ENCODE data around the gene CERS1.

CERS1 gene

GRCh38 chr19:18869023-18869618 lies 26.8 kb downstream of the CERS1 start:
- no peak for DNase-seq

GRCh38 chr19:18868380-18869022 lies 27.5 kb downstream of the CERS1 start:
- DNase-seq: no peak

- no peak for DNase-seq
Measured at GRCh38 chr19:18867751-18868150, 28.2 kb downstream of the CERS1 start.

GRCh38 chr19:18867199-18867598 lies 28.8 kb downstream of the CERS1 start:
- DNase-seq: no peak

- DNase-seq: no peak
Measured at GRCh38 chr19:18866800-18867123, 29.2 kb downstream of the CERS1 start.

GRCh38 chr19:18865973-18866799 lies 29.8 kb downstream of the CERS1 start:
- peak in 3 of 4 experiments; percentile 42 to 57 (median 45) for DNase-seq

- no peak for DNase-seq
Measured at GRCh38 chr19:18865106-18865972, 30.6 kb downstream of the CERS1 start.

GRCh38 chr19:18863843-18864362 lies 32.1 kb downstream of the CERS1 start:
- DNase-seq: no peak

GRCh38 chr19:18862976-18863842 lies 32.7 kb downstream of the CERS1 start:
- DNase-seq: no peak

- DNase-seq: no peak
Measured at GRCh38 chr19:18861917-18862316, 34.0 kb downstream of the CERS1 start.

GRCh38 chr19:18861235-18861634 lies 34.7 kb downstream of the CERS1 start:
- DNase-seq: no peak

GRCh38 chr19:18860725-18861124 lies 35.2 kb downstream of the CERS1 start:
- no peak for DNase-seq

- no peak for DNase-seq
Measured at GRCh38 chr19:18860302-18860700, 35.7 kb downstream of the CERS1 start.

- DNase-seq: no peak
Measured at GRCh38 chr19:18859676-18860301, 36.2 kb downstream of the CERS1 start.

GRCh38 chr19:18858906-18859646 lies 36.9 kb downstream of the CERS1 start:
- DNase-seq: no peak

GRCh38 chr19:18857223-18857622 lies 38.7 kb downstream of the CERS1 start:
- DNase-seq: no peak

- DNase-seq: no peak
Measured at GRCh38 chr19:18856385-18857126, 39.4 kb downstream of the CERS1 start.

GRCh38 chr19:18855647-18856384 lies 40.1 kb downstream of the CERS1 start:
- DNase-seq: no peak

GRCh38 chr19:18854982-18855381 lies 41.0 kb downstream of the CERS1 start:
- no peak for DNase-seq

Data from activated naive CD4-positive, alpha-beta T cell (primary cell).